GM19467 (cell line): ENCODE data around the gene TRMT2A.
A peak's percentile ranks its signal among the peaks of the same experiment; 100 is the strongest.

Experiments
- ATAC-seq: cut with Tn5 transposase; IDR thresholded peaks from one replicate; pipeline ENCODE4 v1.9.1; 2021; ENCODE audit warnings: mild to moderate bottlenecking, moderate library complexity; ENCODE audit not compliant: unreplicated experiment

The TRMT2A gene

GRCh38 chr22:20123366-20124082 lies 6.5 kb upstream of the TRMT2A start:
- no peak for ATAC-seq

- no peak for ATAC-seq
These were observed 4.9 kb upstream of the TRMT2A start for GRCh38 chr22:20121856-20122415.

DNA sequence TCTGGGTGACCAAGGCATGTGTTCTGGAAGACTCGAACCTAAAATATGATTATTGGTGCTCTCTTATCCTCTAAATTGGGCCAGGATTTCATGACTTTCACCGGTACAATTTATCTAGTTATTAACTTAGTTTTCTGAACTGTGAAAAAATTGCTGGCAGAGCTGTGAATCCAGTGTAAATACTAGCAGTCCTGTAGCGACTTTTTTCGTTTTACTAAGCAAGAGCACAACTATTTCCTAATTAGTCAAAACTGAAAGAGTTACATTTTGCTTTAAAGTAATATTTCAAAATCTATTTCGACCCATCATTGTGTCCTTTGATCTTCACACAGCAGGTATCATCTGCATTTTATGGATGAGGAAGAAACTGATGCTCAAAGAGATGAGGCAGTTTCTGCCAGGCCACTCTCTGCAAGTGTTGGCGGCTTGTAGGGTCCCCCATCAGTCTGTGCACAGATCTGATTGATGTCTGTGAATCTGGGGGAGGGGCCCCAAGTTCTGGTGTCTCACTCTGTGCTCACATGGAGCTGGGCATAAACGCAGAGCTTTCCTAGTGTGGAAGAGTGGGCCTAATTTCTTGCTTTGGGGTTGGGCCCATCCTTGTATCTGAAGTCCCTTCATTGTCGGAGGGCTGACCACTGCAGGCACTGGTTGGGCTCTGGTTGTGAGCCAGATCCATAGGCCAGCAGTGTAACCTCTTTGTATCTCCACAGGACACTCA lies 1.4 kb upstream of the TRMT2A start:
- ATAC-seq, result no peak

- peak; percentile 9 for ATAC-seq
These were observed 740 bp upstream of the TRMT2A start for GRCh38 chr22:20117633-20118299.

- no peak for ATAC-seq
These were observed 563 bp downstream of the TRMT2A start for GRCh38 chr22:20116376-20116950.

GRCh38 chr22:20115691-20116375 lies 1.2 kb downstream of the TRMT2A start, which contains the start of gene RANBP1:
RANBP1 (plus strand) TSS chr22:20116104; CDS start chr22:20116185, 81 bp downstream.
- no peak for ATAC-seq

- ATAC-seq, result no peak
These were observed 2.2 kb downstream of the TRMT2A start for GRCh38 chr22:20114506-20115475.

DNA sequence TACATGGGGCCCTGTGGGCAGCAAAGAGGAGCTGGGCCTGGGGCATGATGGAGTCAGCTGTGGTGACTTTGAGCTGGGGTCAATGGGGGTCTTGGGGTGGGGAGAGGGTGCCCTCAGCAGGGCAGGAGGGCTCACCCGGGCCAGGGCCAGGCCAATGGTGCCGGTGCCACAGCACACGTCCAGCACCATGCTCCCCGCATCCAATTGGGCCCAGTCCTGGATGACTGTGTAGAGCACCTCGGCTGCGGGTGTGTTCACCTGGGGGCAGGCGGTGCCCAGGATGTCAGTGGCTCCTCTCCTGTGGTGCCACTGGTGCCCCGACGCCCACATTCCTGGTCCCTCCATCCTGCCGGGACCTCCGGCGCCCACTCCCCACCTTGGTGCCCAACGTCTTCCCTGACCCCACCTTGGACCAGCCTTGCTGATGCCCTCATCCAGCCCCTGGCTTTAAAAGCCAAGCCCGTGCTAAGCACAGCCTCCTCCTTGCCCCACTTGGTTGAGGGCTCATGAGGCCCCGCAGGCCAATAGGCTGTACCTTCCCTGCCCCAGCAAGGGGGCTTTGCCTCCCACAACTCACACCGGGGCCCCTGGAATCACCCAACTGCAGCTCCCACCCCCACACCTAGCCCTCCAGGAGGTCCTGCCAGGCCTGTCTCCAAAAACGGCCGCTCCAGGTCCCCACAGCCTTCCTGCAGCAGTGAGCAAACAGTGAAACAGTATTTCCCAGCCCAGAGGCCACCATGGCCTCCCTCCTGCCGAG lies 3.3 kb downstream of the TRMT2A start:
- ATAC-seq, result no peak

DNA sequence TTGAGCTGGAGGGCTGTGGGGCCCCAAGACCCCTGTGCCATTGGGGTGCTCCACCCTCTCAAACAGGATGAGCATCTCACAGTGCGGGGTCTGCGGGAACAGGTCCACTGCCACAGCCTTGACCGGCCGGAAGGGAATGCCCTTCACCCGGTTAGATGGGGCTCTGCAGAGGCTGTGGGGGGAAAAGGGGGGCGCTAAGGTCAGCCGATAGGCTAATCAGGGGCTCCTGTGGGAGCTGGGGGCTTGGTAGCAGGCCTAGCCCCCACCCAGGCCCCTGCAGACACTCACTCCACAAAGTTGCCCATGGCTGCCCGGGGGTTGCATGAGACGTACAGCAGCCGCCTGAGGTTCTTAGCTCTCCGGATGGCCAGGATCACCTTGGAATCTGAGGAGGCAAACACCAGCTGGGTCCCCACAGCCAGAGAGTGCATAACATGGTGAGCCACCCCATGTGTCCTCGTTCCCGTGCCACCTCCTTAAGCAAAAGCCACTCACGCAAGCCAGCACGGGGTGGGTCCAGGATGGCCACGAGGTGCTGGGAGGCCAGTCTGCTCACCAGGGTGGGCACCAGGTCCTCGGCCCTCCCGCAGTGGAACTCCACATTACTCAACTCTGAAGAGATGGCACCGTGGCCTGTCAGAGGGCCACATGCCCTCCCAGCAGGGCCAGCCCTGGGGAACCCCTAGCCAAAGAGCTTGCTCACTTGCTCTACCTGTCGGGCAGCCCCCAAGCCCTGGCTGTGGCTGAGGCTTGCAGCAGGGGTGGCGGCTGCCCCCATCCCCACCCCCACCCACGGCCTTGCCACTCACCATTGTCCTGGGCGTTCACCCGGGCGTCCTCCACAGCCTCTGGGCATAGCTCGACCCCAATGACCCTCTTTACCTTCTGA lies 4.2 kb downstream of the TRMT2A start:
- no peak for ATAC-seq

DNA sequence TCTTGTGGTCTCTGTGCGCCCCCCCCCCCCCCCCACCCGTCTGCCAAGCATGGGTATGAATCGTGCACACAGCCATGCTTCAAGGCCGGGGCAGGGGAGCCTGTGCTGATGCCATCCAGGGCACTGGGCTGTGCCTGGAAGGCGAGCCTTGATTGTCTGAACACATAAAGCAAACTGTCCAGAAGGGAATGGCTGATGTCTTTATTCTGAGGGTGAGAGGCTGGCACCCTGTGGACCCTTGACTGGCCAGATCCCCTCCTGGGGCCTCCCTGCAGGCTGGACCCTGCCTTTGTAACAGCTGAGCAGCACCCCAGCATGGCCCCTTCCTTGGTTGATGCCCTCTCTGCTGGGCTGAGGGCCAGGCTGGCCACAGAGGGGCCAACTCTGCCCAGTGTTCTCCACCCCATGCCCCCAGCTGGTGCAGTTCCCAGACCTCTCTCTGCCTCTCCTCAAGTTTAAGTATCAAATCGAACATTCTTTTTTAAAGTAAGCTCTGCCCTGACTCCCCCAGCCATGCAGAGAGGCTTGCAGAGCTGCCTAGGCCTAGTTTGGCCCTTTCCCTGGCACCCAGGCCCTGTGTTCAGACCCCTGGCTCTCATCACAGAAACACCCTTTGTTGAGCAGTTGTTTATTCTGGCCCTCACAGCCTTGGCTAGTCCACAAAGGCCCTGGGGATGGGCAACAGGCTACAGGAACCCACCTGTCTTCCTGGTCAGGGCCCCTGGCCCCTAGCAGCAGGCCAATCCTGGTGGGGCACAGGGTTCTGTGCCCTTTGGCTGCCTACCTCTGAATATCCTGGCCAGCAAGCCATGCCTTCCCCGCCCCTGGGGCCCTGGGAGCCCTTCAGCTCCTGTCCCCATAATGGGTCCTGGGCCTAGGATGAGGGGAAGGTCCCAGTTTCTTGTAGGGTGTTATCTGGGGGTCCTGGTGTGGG lies 5.1 kb downstream of the TRMT2A start:
- no peak for ATAC-seq

- ATAC-seq, result no peak
These were observed 5.9 kb downstream of the TRMT2A start for GRCh38 chr22:20111045-20111688.

- ATAC-seq, result no peak
These were observed 6.6 kb downstream of the TRMT2A start for GRCh38 chr22:20110359-20110985.

GRCh38 chr22:20109411-20110358 lies 7.3 kb downstream of the TRMT2A start:
- ATAC-seq, result no peak

DNA sequence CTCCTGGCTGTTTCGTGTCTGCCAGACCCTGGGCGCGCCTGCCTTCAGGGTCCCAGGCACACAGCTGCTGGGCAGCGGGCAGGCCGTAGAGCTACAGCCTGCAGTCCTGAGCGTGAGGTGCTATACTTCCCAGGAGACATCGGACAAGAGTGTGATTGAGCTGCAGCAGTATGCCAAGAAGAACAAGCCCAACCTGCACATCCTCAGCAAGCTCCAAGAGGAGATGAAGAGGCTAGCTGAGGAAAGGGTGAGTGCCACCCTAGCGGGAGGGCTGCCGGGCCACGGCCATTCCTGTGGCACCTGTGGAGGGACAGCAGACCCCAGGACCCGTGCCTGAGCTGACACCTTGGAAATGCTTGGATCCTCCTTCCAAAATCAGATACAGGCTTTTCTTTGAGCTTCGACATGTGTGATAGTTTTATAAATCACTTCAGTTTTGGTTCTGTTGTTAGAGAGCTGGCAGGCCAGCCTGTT lies 8.2 kb downstream of the TRMT2A start:
- ATAC-seq, result no peak
